Right renal cortex interstitium (tissue), 3 donors: ENCODE measurements around the gene NCOA6. TPM values are rescaled to one million over a fixed set of nuclear protein-coding genes. Genes with fewer than 3 reads are reported as not detected.

Experiments used
- DNase-seq, 3 donors: peaks; one replicate each; pipeline ENCODE4 v3.0.0-alpha.2; 2013; ENCODE audit warnings: low read depth in 3 of 3, low spot score in 2 of 3
- polyA plus RNA-seq, 3 donors: library from polyadenylated mRNA; unstranded; fragments of 120-200 nt; gene quantifications; one replicate each; pipeline ENCODE4 v1.2.1, GENCODE V29; 2013; ENCODE audit not compliant: insufficient read length in 3 of 3

The NCOA6 gene
- polyA plus RNA-seq, 3 donors = 53.8 to 58.3 (median 54.3) TPM

DNA sequence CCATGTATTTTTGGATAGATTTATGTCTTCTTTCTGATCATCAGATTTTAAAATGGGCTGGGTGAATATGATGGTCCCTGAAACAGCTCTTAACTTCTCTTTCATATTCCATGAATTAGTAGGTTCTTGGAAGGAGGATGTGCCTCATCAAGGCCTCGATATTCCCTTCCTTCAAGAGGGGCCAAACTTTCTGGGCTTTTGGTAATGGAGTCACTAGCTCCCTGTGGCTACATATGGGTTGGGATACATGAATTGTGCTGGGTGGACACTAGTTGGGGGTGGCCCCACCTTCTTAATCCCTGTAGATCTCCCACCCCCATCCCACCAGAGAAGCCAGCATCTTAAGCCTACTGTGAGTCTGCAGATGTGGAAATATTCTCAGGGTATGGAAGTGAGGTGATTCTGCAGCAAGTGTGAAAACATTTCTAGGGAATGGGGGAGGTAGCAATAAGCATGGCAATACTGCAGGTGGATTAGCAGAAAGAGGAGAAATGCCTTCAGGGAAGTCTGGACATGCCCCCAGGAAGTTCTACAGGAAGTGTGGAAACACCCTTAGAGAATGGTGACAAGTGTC lies 119.1 kb downstream of the NCOA6 start:
- DNase-seq = no peak

DNA sequence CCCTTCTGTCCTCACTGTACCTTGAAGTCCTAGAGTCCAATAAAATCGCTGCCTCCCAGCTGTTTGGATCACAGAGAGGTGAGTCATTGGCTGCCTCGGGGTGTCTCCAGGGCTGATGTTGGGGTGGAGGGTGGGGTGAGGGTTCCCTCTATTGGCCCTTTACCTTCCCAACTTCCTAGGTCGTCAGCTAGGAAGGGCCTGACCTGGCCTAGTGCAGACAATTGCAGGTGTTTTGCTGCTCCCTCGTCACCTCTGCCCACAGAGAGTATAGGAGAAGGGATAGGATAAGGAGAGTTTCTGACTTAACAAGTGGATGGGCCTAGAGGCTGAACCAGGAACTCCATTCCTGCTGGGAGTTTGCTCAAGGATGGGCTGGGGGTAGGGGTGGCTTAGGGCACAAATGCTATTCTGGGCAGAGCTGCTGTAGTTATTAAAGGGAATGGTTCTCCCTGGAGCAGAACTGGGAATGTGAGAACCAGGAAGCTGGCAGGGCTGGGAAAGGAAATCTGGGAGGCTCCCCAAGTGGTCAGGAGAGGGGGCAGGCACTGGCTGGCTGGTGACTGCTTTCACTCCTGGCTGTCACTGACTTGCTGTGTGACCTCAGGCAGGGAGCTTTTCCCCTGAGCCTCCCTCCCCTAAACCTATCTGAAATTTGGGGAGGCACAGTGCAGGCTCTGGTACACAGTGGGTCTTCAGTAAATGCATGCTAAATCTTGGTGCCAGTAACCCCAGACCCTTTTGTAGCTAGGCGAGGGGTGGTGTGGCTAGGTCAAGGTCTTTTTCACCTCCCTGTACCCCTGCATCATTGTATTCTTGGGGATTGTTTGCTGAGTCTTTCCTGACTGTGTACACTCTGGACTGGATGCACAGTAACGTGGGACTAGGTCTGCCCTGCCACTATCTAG lies 119.8 kb downstream of the NCOA6 start:
- no peak for DNase-seq

DNA sequence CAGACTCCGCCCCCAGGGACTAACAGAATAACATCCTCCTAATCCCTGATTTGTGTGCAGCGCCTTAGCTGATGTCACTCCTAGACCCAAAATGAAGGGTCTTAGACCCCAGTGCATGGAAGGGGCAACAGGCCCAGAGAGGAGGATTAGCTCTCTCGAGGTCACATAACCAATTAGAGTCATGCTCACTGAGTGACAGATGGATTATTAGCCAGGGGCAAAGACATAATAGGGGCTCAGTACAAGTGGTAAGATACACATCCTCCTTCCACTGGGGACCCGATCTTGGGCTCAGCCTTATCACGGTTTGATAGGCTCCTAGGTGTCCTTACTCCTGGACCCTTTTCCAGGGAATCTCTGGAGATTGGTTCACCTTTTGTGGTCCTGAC lies 120.4 kb downstream of the NCOA6 start:
- no peak for DNase-seq

DNA sequence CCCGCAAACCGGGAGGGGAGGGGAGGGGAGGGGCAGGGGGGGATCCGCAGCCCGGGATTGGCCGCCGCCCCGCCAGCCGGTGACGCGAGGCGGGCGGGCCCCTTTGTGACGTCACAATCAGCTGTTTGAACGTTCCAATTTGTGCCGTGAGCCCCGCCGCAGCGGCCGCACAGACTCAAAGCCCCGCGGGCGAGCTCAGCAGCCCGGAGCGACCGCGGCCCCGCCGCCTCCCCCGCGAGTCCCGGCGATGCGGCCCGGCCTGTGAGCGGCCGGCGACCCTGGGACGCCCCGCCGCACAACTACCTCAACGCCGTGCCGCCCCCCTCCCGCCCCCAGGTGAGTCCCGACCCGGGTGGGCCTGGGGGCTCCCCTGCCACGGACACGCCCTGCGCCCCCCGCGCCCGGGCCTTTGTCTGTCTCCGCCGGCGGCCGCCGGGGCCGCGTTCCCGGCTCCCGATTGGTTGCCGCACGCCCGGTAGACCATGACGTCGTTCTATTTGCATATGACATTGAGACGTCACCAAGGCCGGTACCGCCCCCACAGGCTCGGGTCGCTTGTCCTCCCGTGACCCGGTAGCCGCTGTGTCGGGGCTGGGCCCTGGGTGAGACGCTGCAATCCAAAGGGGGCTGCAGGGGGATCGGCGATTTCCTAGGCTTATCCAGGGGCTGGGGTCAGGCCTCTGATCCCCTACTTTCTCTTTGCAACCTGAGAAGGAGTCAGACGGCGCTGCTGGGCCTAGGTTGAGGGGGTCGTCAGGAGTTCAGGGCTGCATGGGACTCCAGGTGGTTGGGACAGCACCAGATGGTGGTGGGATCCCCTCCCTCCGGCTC lies 121.1 kb downstream of the NCOA6 start, which contains the start of gene TP53INP2:
Gene TP53INP2, plus strand, starts transcription at position 168 of the 831 bp plus-strand sequence. CDS start 4,396 bp downstream, outside the sequence.
- DNase-seq = peak; percentile 72 to 78 (median 78)

DNA sequence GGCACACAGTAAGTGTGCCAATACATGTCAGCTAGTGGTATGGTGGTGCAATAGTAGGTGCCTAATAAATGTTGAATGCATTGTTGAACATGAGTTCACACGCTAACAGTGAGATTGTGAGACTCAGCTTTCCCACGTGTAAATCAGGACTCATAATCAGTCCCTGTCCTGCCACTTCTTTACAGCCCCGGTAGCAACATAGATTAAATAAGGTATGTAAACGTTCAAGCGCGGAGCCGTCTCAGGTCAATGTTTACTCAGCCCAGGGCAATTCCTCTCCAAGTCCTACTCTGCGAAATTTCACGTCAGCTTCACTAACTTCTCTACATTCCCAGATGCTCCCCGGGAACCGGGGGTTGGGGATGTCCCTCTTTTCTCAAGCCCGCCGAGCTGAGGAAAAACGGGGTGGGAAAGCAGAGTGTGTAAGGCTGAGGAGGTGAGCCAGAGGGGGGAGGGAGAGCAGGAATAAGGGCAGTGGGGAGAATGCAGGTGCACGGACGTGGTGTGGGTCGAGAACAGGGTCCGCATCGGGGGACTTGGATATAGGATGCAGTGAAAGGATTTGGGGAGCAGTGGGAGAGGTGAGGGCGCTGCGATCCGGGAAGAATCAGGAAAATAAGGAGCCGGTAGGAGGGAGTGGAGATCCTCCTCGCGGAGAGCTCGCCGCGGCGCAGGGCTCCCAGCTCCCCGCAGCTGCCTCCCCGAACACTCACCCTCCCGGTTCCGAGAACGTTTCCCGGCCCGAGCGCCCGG lies 121.9 kb downstream of the NCOA6 start:
- DNase-seq = peak; percentile 19 to 45 (median 25)

DNA sequence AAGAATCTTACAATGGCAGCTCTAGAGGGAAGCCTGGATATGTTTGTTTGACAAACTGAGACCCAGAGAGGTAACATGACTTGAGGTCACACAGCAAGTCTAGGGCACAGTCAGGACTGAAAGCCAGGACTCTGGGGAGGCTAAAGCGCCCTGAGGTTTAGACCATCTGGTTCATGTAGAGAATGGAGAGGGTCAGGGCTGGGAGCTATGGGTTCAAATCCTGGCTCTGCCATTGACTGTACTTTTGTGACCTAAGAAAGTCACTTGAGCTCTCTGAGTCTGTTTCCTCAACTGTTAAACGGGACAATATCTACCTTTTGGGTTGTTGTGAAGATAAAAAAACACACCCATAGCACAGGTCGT lies 122.4 kb downstream of the NCOA6 start:
- no peak for DNase-seq

DNA sequence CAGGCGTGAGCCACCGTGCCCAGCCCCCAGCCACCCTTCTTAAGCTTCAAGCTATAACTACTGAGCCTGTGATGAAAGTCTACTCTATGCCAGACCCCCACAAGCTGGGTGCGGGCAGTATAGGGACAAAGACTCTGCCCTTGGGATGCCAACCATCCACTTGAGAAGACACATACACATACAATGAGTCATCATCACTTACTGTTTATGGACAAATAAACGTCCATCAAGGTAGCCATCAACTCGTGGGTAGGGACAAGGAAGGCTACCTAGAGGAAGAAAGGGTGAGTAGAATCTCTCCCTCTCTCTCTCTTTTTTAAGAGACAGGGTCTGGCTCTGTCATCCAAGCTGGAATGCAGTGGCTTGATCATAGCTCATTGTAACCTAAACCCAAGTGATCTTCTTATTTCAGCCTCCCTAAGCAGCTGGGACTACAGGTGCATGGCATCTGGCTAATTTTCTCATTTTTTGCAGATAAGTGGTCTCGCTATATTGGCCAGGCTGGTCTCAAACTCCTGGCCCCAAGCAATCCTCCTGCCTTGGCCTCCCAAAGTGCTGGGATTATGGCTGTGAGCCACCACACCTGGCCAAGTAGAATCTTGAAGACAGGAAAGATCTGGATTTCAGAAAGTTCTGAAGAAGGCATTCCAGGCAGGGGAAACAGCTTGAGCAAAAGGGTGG lies 123.9 kb downstream of the NCOA6 start:
- DNase-seq = no peak

DNA sequence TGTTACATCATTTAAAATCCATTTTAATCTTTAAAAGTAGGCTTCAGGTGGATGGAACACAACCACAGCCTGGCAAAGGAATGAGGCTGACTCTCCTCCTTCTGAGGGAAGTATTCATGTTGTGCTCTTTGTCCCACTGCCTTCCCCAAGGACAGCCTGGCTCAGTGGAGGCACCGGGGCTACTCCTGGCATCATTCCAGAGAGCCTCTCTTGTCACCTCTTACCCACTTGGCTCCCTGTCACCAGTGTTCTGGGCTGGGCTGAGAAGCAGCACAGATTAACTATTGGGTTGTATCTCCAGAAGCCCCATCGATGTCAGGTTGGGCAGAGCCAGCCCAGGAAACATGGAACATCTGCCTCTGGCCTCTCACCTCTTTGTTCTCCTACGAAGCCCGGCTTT lies 132.0 kb downstream of the NCOA6 start:
- DNase-seq = no peak

DNA sequence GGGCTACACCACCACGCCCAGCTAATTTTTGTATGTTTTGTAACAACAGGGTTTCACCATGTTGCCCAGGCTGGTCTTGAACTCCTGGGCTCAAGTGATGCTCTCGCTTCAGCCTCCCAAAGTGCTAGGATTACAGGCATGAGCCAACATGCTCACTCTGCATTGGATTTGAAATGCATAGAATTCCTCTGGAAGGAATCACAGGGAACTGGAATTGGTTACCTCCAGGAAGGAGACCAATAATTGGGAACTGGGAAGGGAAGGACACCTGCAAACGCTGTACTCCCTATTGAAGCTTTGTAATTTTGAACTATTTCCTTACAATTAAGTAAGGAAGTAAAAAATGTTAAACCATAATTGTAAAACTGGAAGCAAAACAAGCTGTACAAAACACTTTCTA lies 133.6 kb downstream of the NCOA6 start:
- no peak for DNase-seq

DNA sequence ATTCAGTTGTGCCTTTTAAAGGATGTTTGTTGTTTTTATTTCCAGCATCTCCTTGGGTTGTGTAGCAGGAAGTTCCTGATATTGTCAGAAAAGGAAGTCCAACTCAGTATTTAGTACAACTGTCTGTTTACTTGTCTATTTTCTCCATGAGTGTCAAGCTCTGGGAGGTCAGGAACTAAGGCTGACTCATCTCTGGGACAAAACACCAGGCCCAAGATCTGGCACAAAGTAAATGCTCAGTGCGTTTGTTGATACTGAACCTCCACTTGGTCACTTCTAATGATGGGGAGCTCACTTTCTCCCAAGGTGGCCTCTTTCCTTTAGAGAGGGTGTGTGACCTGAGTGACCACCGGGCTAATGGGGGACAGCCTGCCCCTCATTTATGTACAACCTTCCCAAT lies 136.0 kb downstream of the NCOA6 start:
- no peak for DNase-seq

DNA sequence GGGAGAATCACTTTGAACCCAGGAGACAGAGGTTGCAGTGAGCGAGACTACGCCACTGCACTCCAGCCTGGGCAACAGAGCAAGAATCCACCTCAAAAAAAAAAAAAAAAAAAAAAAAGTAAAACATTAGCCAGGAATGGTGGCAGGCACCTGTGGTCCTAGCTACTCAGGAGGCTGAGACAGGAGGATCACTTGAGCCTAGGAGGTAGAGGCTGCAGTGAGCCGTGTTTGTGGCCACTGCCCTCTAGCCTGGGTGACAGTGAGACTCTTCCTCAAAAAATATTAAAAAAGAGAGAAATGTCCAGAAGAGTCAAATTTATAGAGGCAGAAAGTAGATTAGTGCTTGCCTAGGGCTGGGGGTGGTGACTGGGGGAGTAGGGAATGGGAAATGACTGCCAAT lies 141.8 kb downstream of the NCOA6 start:
- no peak for DNase-seq

DNA sequence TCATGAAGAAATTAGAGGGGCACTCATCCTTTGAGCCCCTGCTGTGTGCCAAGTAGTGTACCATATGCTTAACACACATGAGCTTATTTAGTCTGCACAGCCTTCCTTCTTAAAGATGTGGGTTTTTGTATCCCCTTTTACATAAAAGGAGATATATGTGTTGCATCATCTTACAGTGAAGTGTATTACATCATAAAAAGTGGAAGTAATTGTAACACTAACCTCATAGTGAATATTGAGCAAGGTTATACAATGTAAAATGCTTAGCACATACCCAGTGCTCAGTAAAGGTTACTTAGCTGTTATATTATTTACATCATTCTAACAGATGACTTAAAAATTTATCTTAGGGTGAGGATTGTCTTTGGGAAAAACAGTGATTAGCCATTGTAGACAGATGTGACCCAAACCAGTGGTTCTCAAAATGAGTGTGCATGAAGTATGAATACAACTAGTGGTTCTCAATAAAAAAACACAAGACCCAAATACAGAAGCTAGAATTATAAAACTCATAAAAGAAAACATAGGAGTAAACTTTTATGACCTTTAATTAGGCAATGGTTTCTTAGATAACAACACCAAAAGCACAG lies 144.8 kb downstream of the NCOA6 start:
- no peak for DNase-seq

DNA sequence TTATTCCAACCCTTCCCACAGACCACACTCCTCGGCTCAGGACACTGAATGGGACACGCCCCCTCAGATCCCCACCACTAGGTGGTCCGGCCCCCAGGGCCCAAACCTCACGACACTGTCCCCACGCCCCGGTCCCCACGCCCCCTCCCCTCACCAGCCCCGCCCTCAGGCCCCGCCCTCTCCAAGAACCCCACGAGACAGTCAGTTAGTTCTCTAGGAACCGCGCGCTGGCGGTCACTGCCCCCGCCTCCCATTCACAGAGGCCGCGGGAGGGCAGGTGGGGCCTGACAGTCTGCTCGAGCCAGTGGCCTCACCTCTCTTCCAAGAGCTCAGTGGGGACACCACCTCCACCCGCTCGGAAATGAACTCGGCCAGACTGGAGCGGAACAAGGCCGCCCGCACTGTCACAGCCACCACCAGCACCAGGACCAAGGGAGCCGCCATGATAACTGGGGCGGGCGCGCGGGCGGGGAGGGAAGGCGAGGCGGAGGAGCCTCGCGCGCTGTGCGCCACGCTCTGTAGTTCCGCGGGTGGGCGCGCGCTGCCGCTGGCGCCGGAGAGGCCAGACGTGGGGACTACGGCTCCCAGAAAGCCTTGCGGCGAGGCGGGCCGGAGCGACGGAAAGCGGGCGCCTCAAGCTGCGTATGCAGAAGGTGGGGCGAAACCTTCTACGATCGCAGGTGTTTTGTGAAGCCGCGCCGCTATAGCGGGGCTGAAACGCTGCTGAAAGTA lies 148.6 kb downstream of the NCOA6 start, which contains the start of gene PIGU:
Gene PIGU, minus strand, starts transcription at position 451 of the 732 bp plus-strand sequence. Its CDS starts 7 bp downstream, at position 444.
- peak; percentile 81 to 91 (median 85) for DNase-seq

DNA sequence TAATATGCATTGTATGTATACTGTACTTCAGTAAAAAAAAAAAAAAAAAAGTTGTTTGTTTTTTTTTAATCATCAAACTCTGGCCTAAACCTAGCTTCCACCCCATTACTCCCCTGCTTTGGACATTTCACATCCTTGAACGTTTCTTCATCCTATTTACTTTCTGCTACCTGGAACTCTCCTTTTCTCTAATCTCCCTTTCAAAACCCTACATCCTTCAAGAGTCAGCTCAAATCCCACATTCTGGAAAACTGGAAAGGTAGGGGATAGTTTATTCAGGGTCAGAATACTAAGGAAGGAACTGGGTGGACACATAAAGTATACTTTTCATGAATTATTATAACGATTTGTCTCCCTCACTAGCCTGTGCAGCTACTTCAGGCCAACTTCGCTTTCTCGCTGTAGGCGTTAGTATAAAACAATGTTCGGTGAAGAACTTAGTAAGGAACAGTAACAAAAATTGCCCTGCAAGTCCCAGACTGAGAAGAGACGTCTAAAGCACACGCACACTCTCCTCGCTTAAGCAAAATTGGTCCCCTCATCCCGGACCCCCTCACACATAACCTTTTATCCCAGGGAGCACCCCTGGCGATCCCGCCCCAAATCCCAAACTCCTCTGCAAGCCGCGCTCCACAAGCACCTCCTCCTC lies 149.3 kb downstream of the NCOA6 start:
- peak in 1 of 3 donors; percentile 23 for DNase-seq

DNA sequence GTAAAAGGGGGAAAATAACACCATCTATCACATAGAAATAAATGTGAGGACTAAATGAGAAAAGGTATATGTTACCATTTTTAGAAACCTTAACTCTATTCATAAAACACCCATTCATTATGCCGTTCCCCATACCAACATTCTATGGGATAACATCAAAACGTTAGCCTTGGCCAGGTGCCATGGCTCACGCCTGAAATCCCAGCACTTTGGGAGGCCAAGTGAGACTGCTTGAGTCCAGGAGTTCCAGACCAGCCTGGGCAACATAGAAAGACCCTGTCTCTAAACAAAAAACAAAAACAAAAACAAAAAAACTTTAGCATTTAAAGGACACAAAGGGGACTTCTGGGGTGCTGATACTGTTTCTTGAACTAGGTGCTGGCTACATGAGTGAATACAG lies 149.9 kb downstream of the NCOA6 start:
- DNase-seq = no peak

DNA sequence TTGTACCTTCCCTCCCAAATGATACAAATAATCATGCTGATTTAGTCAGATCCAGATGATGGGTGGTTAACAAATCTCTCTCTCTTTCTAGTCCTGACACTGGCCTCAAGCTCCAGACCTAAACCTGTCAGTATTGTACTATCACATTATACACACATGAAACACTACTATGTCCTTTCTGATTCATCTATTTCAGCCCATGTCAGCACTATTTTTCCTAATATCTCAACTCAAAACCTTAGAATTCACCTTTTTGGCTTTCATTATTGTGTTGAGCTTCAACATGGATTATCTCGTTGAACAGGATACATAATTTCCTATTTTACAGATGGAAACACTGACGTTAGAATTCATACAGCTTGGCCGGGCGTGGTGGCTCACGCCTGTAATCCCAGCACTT lies 152.0 kb downstream of the NCOA6 start:
- no peak for DNase-seq

DNA sequence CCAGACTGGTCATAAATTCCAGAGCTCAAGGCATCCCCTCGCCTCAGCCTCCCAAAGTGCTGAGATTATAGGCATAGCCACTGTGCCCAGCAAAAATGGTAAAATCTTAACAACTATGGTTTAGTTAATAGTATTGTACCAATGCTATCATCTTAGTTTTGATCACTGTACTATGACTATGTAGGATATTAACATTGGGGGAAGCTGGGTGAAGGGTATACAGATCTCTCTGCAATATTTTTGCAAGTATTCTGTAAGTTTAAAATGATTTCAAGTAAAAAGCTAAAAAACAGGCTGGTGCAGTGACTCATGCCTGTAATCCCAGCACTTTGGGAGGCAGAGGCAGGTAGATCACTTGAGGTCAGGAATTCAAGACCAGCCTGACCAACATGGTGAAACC lies 156.4 kb downstream of the NCOA6 start:
- DNase-seq = no peak
